Natural killer cell (primary cell): Measurements from ENCODE around the gene SLC40A1. TPM values are rescaled to one million over a fixed set of nuclear protein-coding genes. Genes with fewer than 3 reads are reported as not detected.

ENCODE experiments used
- ATAC-seq, 3 donors: fragments of 150-1000 bp in 2 of 3; fragments of 200-7000 bp in 1 of 3; cut with Tn5 transposase; 1 replicate in 1 of 3; 2 replicates in 2 of 3; pipeline ENCODE4 v1.10.0; 2021; ENCODE audit warnings: mild to moderate bottlenecking in 2 of 3, moderate library complexity in 2 of 3
- DNase-seq, 2 donors: peaks; one replicate each; pipeline versions ENCODE4 v3.0.0 to v3.0.0-alpha.2; 2013 to 2021; ENCODE audit warnings: mixed read lengths in 1 of 2
- H3K27ac ChIP-seq: one replicate; pipeline ENCODE4 v1.5.1; 2013; ENCODE audit warnings: mild to moderate bottlenecking, low read length
- H3K27me3 ChIP-seq: one replicate; pipeline ENCODE4 v1.6.1; 2013; ENCODE audit warnings: low read length; ENCODE audit not compliant: control insufficient read depth, insufficient read depth
- H3K36me3 ChIP-seq: one replicate; pipeline ENCODE4 v1.6.1; 2013; ENCODE audit warnings: low read length; ENCODE audit not compliant: control insufficient read depth, insufficient read depth
- H3K4me1 ChIP-seq: one replicate; pipeline ENCODE4 v1.6.1; 2013; ENCODE audit warnings: low read length; ENCODE audit not compliant: control insufficient read depth, insufficient read depth
- H3K4me3 ChIP-seq: one replicate; pipeline ENCODE4 v1.5.1; 2013; ENCODE audit warnings: low read length
- H3K9me3 ChIP-seq: one replicate; pipeline ENCODE4 v1.6.1; 2013; ENCODE audit warnings: low read length; ENCODE audit not compliant: control insufficient read depth, insufficient read depth
- H3K27ac Mint-ChIP-seq, 2 donors: one replicate each; pipeline ENCODE4 v1.8.0; 2022; ENCODE audit warnings: mild to moderate bottlenecking in 2 of 2, mixed read lengths in 2 of 2, moderate library complexity in 1 of 2
- H3K27me3 Mint-ChIP-seq, 2 donors: one replicate each; pipeline ENCODE4 v1.8.0; 2022; ENCODE audit warnings: low read depth in 2 of 2, mixed read lengths in 2 of 2
- H3K36me3 Mint-ChIP-seq: one replicate; pipeline ENCODE4 v1.8.0; 2022; ENCODE audit warnings: mixed read lengths
- H3K4me1 Mint-ChIP-seq, 2 donors: one replicate each; pipeline ENCODE4 v1.8.0; 2022; ENCODE audit warnings: mixed read lengths in 2 of 2
- H3K4me3 Mint-ChIP-seq: one replicate; pipeline ENCODE4 v1.8.0; 2022; ENCODE audit warnings: mild to moderate bottlenecking, moderate library complexity, mixed read lengths
- H3K9me3 Mint-ChIP-seq, 2 donors: one replicate each; pipeline ENCODE4 v1.8.0; 2022; ENCODE audit warnings: mixed read lengths in 2 of 2
- CTCF ChIP-seq: fragments of 200-600 bp; IDR thresholded peaks from one replicate; pipeline ENCODE4 v1.8.0; 2022; ENCODE audit warnings: antibody characterized with exemption
- WGBS: methylation state at CpG from one replicate; pipeline ENCODE4 v1.1.7; 2013; ENCODE audit warnings: missing lambda C conversion rate; ENCODE audit not compliant: insufficient coverage; 5-methylcytosine and 5-hydroxymethylcytosine counted together
- intact Hi-C: fragments of 100-400 bp; cut with micrococcal nuclease; formaldehyde crosslinking; loops from one replicate; pipeline ENCODE4 v1.14.2; 2022
- total RNA-seq, 4 donors: library from RNA; stranded (reverse); fragments of 120-200 nt in 1 of 4; gene quantifications; one replicate each; pipeline versions ENCODE4 v1.2.3 to v1.2.4, GENCODE V29; 2013 to 2022

Gene SLC40A1
- total RNA-seq, 3 donors from 2014 or later (not counting 1 experiment from before 2014, with no cell fraction given): 1.8 to 5.2 (median 4.4) TPM

- no peak overlapping the region for H3K27ac Mint-ChIP-seq
- TF ChIP-seq CTCF: no peak
- no peaks in the 10 kb centered on the region for H3K4me1 ChIP-seq
These were observed 68.6 kb downstream of the SLC40A1 start for GRCh38 chr2:189511960-189512319.

GRCh38 chr2:189511210-189511959, 69.2 kb downstream of the SLC40A1 start:
- no peak overlapping the region for H3K27ac Mint-ChIP-seq
- H3K27me3 Mint-ChIP-seq: peaks cover 0 to 2% of the 10 kb centered on the region in 2 donors
- DNase-seq (no peak), ATAC-seq (no peak)
- Histone ChIP-seq H3K27ac (no peak overlapping the region), H3K36me3 (no peaks in the 10 kb centered on the region), H3K4me1 (no peaks in the 10 kb centered on the region), H3K27me3 (no peaks in the 10 kb centered on the region), H3K4me3 (no peak overlapping the region), H3K9me3 (no peaks in the 10 kb centered on the region)
- H3K9me3 Mint-ChIP-seq: peaks cover 2 to 6% of the 10 kb centered on the region in 2 donors
- 90% methylated on average over 2 of the region's 2 CpGs for WGBS
- H3K4me1 Mint-ChIP-seq: no peaks in the 10 kb centered on the region
- H3K4me3 Mint-ChIP-seq: no peak overlapping the region
- H3K36me3 Mint-ChIP-seq: no peaks in the 10 kb centered on the region
- no peak for TF ChIP-seq CTCF
- intact Hi-C loops: no loop called here

More at GRCh38 chr2:189511960-189512319, 68.6 kb downstream of the SLC40A1 start:
- H3K36me3 Mint-ChIP-seq: no peaks in the 10 kb centered on the region
- H3K27me3 ChIP-seq: no peaks in the 10 kb centered on the region
- no peak for DNase-seq
- H3K27me3 Mint-ChIP-seq: peaks cover 0 to 2% of the 10 kb centered on the region in 2 donors
- H3K4me1 Mint-ChIP-seq: no peaks in the 10 kb centered on the region
- no peak overlapping the region for H3K27ac ChIP-seq
- no peaks in the 10 kb centered on the region for H3K36me3 ChIP-seq
- H3K4me3 ChIP-seq: no peak overlapping the region
- intact Hi-C loops: no loop called here
- no peaks in the 10 kb centered on the region for H3K9me3 ChIP-seq
- peaks cover 2 to 6% of the 10 kb centered on the region in 2 donors for H3K9me3 Mint-ChIP-seq
- no peak overlapping the region for H3K4me3 Mint-ChIP-seq
- ATAC-seq: no peak

Other genes with a start within 250 kb of the SLC40A1 start
- 10 to 100 TPM; 31.4 to 38.5 (median 32.3) TPM for gene WDR75, start 139.3 kb downstream of the SLC40A1 start, total RNA-seq
- gene ASNSD1, start 80.7 kb upstream of the SLC40A1 start, total RNA-seq: 10 to 100 TPM; 17.5 to 30.4 (median 30.3) TPM
- gene ANKAR, start 93.9 kb upstream of the SLC40A1 start, total RNA-seq: 10 to 100 TPM; 12.9 to 18.0 (median 17.4) TPM
- 10 to 100 TPM in 1 of 3 donors, 1 to 10 TPM in 2; 5.6 to 10.2 (median 8.5) TPM for gene OSGEPL1, start 182.0 kb upstream of the SLC40A1 start, total RNA-seq
- 100 to 1,000 TPM in 2 of 3 donors, 10 to 100 TPM in 1; 83.1 to 103 (median 101) TPM for gene ORMDL1, start 203.6 kb upstream of the SLC40A1 start, total RNA-seq
- 10 to 100 TPM; 28.9 to 32.3 (median 29.1) TPM for gene PMS1, start 203.7 kb upstream of the SLC40A1 start, total RNA-seq